GM19468 (cell line): Measurements from ENCODE around the gene CIAO1.
"Not testable (repeated sequence)": the region's sequence is repeated elsewhere in the genome, so short reads cannot be mapped to it uniquely, and the experiment has no call there.

Experiments used
- ATAC-seq: cut with Tn5 transposase; IDR thresholded peaks from one replicate; pipeline ENCODE4 v1.9.1; 2021; ENCODE audit warnings: mild to moderate bottlenecking, moderate library complexity, moderate number of reproducible peaks; ENCODE audit not compliant: unreplicated experiment; ENCODE audit errors: extremely low read depth

The CIAO1 gene

DNA sequence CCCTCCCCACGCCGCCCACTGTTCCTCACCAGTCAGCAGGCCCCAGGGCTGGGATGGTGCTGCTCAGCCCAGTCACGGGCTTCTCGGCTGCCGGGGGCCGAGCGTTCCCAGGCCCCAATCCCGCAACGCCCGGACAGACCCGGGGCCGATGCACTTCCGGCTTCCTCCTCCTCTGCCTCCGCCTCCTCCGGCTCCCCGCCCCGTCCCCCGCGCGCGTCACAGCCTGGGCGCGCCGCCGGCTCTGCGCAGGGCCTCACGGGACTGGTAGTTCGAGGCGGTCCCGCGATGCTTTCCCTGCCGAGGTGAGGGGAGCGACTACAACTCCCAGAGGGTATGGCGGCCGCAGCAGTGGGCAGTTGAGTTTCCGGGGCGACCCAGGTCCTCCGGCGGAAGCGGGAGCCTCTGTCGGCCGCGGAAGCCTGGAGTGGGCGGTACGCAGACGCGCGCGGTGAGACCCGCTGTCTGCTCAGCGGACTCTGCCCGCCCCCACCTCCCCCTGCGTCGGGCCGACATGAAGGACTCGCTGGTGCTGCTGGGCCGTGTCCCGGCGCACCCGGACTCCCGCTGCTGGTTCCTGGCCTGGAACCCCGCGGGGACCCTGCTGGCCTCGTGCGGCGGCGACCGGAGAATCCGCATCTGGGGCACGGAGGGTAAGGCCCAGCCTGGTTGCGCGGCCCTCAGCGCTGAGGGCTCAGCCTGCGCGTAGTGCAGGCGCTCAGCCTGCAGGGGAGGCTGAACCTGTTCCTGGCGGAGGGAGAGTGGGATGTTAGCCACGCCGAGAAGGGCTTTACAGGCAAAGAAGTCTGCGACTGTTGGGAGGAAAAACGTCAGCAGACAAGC is at the start of gene CIAO1, which contains the start of gene TMEM127:
Gene CIAO1 (plus strand): TSS at position 386 of the 840 bp plus-strand sequence. CDS start 126 bp downstream, at position 512.
Gene TMEM127 (minus strand): TSS at position 158 of the 840 bp plus-strand sequence. CDS start 616 bp downstream, outside the sequence.
- ATAC-seq, result peak; percentile 89

GRCh38 chr2:96218508-96219131 is 47.4 kb upstream of the CIAO1 start:
- no peak for ATAC-seq

GRCh38 chr2:96219959-96220358 is 46.1 kb upstream of the CIAO1 start:
- not testable (repeated sequence) for ATAC-seq

DNA sequence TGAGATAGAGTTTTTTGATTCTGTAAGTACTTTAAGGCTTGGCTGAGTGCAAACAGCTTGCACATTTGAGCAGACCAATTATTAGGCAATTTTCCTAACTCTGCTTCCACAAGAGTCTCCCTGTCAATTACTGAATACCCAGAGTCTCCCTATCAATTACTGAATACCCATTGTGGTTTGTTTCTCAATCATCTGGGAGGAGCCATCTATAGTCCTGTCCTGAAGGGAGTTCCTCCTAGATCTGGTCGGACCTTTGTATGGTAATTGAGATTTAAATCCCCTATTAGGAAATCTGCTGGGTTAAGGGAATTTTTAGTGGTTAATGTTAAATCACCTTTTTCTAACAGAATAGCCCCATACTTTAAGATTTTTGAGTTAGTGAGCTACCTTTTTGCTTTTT is 44.9 kb upstream of the CIAO1 start:
- ATAC-seq, result not testable (repeated sequence)

DNA sequence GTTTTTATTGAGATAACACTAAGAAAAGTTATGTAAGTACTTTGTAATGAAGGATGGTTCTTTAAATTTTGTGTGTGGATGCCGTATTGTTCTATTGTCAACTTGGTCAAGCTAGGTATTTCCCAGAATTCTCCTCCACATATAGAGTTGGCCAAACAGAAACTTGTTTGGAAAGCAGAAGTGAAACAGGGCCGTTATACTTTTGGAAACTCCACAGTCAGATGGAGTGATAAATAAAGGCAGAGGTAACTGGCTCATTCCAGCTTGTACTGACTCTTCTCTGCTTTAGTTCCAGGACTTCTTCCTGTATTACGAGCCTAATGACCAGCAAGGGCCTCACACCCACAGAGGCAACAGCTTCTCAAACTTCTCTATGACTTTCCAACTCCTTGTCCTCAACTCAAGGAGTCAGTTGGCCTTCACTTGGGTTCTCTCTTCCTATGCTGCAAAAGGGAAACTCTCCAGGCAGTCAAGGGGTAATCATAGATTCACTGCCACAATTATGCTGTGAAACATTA is 41.0 kb upstream of the CIAO1 start:
- peak; percentile 46 for ATAC-seq

DNA sequence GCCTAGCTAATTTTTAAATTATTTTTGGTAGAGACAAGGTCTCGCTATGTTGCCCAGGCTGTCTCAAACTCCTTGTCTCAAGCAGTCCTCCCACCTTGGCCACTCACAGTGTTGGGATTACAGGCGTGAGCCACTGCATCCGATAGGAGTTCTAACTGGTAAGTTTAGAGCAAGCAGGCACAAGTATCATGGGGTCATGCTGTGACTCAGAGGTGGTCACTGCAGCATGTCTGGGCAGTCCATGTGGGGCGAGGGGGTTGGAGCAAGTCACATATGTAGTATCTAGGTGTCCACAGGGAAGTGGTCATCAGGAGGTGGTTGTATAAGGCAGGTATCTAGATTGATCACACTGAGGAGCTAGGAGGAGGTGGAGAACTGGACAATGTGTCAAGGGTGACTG is 34.7 kb upstream of the CIAO1 start:
- ATAC-seq, result no peak

DNA sequence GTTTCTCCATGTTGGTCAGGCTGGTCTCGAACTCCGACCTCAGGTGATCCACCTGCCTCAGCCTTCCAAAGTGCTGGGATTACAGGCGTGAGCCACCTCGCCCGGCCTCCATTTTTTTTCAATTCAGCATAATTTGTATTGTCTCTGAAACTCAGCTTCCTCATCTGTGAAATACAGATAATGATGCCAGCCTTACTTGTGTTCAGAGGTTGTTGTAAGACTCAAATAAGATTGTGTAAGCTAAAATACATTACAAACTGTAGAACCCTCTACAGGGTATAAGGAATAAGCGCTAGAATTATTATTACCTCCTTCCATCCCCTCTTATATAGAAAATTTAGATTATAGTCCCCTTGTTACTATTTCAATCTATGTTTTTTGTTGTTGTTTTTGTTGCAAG is 32.6 kb upstream of the CIAO1 start:
- ATAC-seq, result no peak

DNA sequence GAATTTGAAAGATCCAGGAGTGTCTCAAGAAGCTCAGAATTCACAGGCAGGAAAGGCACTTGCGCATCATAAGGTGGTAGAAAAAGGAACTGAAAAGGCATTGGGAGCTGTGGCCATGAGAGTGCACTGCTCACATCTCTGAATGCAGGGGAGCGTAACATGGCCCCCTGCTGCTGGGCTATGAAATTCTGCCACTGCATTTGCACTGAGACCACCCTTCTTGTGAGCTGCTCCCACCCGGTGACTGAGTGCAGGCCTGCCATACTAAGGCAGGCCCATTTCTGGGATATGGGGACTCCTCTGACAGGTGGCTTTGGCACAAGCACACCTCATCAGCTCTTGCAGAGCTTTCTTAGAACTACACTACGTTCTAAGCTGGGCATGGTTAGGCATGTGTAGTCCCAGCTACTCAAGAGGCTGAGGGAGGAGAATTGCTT is 32.1 kb upstream of the CIAO1 start:
- ATAC-seq, result peak; percentile 82

GRCh38 chr2:96236882-96237281 is 29.1 kb upstream of the CIAO1 start:
- no peak for ATAC-seq

DNA sequence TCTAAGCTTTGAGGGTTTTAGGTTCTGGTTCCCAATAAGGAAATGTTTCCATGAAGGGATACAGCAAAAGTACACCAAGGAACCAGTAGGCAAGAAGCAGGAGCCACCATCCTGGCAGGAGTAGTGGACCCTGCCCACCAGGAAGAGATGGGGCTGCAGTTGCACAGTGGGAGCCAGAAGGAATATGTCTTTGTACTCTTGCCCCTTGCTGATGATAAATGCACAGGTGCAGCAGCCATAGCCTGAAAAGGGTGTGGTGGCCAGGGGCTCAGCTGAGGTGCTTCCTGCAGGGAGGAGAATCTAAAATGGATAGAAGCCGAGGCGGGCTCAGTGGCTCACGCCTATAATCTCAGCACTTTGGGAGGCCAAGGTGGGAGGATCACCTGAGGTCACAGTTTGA is 27.8 kb upstream of the CIAO1 start:
- ATAC-seq, result no peak

DNA sequence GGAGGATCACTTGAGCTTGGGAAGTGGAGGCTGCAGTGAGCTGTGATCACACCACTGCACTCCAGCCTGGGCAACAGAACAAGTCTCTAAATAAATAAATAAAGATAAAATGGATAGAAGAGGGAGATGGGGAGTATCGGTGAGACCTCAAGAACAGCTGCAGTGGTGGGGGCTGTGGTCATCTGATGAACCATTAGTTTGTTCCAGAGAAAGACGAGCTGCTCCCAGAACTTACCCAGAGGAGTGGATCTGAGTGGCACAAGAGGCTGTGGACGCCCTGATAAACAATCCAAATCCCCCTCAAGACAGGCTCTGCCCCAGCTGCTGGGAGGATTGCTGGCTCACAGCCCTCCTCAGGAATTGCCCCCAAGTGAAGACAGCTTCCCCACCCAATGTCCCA is 26.9 kb upstream of the CIAO1 start:
- ATAC-seq, result no peak

DNA sequence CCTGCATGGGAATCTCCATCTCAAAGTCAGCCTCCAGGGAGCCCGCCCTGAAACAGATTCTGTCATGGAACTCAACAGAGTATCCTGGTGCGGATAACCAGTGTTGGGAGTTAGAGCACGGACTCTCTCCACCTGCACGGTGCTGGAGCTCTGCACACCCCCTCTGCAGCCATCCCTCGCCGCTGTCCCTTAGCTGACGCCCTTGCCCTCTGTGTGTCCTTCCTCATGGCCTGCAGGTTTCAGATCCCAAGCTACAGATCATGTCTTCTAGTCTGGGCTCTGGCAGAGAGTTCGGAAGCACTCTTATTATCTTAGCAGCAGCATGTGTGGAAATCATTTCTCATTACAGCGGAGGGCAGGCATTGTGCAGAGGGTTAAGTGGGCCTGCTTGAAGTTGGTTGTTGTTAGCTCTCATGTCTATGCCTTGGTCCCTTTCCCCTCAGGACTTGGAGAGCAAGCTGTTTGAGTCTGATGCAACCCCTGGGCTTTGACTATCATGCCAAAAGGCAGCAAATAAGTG is 26.2 kb upstream of the CIAO1 start:
- no peak for ATAC-seq

DNA sequence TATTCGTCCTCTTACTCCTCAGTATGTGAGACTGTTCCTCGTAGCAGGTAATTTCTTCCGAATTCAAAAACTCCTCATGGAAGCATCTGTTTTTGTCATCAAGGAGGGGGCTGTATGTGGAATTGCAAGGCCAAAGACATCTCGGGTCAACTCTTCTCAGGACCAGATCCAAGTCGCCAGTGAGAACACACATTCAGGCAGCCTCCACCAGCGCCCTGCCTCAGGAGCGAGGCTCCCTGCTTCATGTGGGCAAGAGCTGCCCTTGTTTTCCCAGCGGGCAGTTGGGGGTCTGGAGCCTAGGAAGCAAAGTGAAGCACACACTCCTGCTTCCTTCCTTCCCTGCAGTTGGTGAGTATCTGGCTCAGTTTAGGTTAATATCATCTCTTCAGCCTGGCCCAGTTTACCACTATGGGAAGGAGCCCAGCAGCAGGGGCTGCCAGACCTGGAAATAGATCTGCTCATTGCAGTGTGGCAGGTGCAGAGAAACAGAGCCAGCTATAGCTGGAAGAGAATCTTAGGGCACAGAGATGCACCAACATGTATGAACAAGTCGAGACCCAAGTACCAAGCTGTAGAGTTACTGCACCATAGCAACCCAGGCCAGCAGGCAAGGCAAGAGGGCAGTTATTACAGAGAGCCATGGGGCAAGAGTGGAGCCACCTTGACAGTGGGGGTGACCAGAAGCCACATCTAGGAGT is 25.5 kb upstream of the CIAO1 start:
- no peak for ATAC-seq

GRCh38 chr2:96241227-96241626 is 24.8 kb upstream of the CIAO1 start:
- ATAC-seq, result no peak

- ATAC-seq, result no peak
Measured at GRCh38 chr2:96241900-96242611, 24.0 kb upstream of the CIAO1 start.

DNA sequence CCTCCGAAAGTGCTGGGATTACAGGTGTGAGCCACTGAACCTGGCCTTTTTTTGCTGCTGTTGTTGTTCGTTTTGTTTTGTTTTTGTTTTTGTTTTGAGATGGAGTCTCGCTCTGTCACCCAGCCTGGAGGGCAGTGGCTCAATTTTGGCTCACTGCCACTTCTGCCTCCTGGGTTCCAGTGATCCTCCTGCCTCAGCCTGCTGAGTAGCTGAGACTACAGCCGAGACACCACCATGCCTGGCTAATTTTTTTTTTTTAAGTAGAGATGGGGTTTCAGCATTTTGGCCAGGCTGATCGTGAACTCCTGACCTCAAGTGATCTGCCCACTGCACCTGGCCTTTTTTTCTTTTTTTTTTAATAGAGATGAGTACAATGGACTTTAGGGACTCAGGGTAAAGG is 22.2 kb upstream of the CIAO1 start:
- no peak for ATAC-seq

DNA sequence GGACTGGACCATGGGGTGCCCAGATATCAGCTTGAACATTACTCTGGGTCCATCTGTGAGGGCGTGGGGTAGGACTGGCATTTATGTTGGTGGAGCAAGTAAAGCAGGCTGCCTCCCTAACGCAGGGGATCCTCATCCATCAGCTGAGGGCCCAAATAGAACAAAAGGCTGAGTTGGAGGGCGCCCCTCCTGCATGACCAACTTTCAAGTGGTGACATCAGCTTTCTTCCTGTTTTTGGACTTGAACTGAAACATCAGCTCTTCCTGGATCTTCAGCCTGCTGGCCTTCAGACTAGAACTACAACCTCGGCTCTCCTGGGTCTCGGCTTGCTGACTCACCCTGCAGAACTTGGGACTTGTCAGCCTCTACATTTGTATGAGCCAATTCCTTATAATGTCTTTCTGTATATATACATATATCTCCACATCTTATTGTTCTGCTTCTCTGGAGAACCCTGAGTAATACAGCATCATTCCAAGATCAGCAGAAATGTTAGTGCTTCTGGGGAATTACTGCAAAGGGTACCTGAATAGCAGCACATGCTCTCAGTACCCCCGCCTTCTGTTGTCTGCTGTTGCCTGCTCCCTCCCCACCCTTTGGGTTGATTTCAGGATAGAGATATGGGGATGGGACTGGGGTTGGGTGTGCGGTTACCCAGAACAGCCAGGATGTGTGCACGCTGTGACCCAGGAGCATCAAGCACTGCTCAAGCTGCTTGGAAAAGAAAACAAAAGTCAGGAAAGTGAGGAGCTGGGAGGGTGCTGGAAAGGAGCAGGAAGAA is 20.2 kb upstream of the CIAO1 start:
- ATAC-seq, result no peak

DNA sequence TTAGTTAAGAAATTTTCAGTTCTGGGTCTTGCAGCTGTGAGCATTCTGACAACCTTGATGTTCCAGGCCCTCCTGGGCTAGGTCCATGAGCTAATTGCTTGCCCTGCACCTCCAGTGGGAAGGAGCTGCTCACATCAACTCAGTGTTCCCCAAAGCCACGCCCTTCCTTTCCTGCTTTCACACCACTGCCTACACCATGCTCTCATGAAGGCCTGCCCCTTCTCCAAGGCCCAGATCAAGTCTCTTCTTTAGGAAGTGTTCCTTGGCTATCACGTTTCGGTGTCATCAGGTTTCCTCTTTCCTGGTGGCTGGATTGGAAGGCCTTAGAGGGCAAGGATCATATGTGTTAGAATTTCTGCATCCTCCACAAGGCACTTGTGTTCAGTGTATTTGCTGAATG is 19.0 kb upstream of the CIAO1 start:
- ATAC-seq, result no peak

GRCh38 chr2:96247896-96248295 is 18.1 kb upstream of the CIAO1 start:
- no peak for ATAC-seq
